Measurements from ENCODE around the gene THSD4.

THSD4 gene

DNA sequence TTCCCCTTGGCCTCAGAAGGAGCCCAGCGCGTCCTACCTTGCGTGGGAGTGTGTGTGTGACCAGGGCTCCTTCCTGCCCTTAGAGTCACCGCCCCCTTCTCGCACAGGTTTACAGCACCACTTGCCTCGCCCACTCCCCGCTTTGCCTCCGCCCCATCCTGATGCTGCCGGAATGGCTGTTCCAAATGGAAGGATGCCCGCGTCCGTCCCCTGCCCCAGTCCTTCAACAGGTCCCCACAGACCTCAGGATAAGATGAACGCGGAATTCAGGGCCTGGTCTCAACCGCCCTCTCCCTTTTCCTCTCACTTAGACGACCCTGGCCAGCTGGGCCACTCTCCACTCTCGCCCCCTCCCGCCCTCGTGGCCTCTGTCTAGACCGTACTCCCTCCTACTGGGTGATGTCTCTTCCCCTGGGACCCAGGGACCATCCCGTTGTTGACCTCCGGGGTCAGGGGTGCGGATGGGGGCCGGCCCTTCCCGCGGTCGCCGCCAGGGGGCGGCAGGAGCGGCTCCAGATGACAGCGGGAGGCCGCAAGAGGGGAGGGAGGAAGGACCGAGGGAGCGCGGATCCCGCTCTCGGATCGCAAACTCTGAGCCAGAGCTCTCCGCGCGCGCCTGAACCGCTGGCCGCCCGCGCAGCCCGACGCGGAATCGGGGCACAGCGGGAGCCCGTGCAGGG lies at the start of gene THSD4:
Gene THSD4 (plus strand): TSS at position 585 of the 680 bp plus-strand sequence.
- DNase-seq (ENCODE audit: low read depth in 2 of 2): peak in 1 of 2 donors; percentile 23

DNA sequence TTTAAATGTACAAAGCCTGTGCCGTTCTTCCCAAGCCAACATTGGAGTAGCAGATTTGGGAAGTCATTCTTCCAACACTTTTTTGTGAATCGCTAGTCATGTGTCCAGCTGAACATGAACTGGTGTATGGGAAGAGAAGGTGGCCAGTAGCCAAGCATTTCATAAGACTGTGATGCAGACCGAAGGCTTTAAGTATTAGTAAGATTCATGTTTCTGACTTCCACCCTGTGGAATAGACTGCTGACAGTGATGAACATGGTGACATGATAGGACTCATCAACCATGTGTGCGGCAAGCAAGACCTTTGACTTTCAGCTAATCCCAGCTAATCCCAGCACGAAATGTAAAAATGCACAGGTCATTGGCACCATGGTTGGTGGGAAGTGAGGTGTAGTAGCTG lies 48.3 kb upstream of the THSD4 start:
- no peak for DNase-seq (ENCODE audit: low read depth in 2 of 2)

DNA sequence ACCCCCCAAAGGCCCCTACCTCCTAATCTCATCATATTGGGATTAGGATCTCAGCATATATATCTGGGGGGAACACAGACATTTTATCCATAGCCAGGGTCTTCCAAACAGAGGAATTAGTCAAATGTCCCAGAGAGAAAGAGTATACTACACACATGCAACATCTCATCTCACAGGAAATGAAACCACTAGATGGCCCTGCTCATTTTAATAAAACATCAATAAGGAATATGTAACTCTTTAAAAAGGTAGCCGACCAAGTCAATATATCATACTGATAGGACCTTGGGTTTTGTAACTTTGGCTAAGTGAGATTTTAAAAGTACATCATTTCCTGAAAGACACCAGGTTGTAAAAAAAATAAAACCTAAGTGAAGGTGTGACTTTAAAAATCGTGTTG lies 45.6 kb upstream of the THSD4 start:
- no peak for DNase-seq (ENCODE audit: low read depth in 2 of 2)

DNA sequence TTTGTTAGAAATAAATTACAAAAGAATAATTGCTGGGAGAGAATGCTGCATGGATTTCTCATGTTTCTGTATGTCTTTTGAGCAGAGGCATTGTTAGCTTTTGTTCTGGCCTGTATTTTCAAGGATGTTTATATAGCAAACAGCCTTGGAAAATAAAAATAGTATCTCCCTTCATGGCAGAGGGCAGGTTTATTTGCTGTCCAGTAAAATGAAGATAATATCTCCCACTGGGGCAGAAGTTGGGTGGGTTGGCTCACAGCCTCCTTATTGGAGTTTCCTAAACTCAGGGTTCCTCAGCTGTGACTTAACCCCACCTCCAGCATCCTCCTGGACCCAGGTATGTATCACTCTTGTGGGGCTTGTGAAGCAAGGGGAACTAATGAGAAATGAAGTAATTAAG lies 43.7 kb upstream of the THSD4 start:
- no peak for DNase-seq (ENCODE audit: low read depth in 2 of 2)

DNA sequence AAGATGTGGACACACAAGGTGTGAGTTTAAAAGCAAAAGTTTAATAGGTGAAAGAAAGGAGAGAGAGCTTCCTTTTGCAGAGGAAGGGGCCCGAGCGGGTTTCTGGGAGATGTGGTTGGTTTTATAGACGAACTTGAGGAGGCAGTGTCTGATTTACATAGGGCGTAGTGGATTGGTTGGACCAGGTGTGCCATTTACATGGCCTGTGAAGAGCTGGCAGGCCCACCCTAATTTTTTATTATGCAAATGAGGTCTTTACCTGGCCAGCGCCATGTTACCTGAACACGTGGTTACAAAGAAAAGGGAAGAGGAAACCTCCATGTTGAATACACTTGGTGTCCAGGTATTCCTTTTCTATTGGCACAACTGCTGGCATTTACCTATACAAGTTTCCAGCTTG lies 42.8 kb upstream of the THSD4 start:
- DNase-seq (ENCODE audit: low read depth in 2 of 2): no peak

DNA sequence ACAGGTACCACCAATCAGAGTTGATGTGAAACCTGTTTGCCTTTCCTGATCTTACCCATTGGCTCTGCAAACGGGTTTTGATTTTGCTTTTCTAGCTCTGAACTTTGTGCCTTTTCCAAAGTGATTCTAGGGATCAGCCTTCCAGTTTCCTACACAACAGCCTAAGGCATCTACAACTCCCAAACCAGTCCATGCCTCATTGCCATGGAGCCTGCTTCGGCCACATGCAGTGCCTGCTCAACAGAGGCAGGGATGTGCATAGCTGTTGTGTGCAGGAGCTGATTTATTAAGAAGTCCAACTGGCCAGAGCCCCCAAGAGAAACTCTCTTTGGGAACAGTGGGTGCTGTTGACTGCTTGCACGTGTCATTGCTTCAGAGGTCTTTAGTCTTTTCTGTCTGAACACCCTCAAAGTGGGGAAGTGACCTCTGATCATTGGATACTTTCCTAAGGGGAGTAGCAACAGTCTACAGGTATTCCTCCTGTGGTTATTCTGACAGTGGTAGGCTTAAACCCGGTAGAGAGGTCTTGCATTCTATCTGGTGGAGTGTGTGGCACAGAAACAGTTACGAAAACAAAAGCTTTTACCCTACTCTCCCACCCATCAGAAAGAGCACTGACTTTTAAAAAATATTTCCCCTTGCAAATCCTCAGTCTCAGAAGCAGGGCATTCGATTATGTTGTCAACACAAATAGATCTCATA lies 36.6 kb upstream of the THSD4 start:
- DNase-seq (ENCODE audit: low read depth in 2 of 2): no peak

DNA sequence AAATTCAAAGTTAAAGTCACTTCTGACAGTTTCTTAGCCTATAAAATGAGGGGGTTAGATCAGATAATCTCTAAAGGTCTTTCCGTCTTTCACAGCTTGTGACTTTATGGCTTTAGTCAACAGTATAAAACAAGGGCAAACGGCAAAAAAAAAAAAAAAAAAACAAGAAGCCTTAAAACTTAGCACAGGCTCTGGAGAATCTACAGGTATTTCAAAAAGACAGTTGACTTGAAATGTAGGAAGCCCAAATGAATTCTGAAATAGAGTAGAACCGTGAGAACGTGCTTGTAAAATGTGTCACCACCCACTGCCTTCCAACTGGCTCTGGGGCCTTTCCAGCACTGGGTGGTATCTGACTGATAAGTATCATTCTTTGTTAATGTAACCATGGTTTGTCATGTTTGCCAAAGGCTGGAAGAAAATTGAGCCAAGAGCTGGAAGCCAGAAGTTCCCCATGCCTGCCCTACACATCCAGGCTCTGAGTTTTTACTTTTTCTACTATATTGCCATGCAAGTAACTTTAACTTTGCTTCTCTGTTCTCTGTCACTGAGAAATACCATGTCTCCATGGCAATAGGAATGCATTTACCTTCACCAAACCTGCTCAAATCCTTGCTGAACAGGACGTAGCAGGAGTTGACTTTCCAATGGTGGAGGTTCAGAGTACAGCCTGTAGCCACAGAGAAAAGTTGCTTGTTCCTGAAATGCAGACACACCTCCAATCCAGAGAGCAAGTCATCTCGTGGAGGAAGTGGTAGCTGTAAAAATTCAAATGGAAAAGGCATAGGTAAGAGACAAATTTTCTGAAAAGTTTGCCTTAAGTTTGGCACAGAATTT lies 35.8 kb upstream of the THSD4 start:
- DNase-seq (ENCODE audit: low read depth in 2 of 2): no peak

DNA sequence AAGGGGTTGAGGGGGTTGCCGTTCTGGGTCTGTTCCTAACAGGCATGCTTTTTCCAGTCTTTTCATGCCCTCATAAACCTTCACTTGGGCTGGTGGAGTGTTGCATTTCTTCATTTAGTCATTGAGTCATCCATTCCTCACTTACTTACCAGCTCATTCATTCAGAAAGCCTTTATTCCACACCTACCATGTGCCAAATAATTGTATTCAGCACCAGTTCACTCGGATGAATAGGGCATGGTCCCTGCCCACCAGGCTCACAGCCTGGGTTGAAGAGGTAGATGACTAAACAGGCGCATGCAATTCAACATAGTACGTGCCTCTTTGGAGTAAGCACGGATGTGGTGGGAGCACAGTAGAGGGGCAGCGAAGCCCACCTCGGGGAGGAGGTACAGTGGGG lies 35.1 kb upstream of the THSD4 start:
- no peak for DNase-seq (ENCODE audit: low read depth in 2 of 2)

DNA sequence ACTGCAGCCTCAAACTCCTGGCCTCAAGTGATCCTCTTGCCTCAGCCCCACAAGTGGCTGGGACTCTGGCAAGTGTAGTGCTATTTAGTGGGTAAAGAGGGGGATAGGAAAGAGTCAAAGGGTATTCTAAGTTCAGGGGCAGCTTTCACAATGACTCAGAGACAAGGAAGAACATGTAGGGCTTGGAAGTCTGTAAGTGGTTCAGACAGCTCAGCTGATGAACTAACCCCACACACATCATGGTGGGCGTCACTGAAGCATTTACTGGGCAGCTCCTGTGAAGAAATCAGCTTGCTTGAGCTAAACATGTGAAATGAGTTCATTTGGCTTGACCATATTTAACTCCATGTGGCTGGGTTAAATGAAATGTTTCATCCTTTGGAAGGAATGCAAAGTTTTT lies 34.6 kb upstream of the THSD4 start:
- DNase-seq (ENCODE audit: low read depth in 2 of 2): no peak

DNA sequence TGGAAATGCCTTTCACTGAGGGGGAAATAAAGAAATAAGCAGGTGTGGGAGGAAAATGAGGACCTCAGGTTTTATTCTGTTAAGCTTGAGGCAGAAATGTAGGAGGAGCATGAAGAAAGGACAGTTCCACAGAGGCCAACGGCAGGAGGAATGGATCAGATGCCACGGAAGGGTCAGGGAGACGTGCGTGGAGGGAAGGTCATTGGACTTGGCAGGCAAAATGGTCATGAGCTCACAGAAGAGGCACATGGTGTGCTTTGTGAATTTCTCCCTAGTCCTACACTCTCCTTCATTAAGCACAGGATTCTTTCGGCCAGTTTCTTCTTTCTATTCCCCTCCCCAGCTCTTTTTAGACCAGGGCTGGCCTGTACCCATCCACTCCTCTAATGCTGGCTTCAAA lies 32.5 kb upstream of the THSD4 start:
- no peak for DNase-seq (ENCODE audit: low read depth in 2 of 2)

DNA sequence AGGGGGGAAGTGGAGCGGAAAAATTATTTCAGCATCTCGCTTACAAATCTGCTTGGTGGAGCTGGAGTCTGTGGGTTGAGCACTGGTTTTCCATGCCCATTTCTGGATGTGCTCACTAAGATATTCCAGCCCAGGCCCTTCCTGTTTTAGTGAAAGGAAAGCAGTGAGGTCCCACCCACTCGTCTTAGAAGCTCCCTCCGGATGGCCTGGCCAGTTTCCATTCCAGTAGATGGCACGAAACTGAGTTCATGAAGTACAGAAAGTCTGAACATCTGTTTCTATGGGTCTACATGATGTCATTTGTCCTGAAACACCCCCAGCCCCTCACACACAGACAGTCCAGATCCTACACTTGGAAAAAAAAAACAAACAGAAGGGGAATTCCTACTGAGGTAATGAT lies 31.9 kb upstream of the THSD4 start:
- no peak for DNase-seq (ENCODE audit: low read depth in 2 of 2)

DNA sequence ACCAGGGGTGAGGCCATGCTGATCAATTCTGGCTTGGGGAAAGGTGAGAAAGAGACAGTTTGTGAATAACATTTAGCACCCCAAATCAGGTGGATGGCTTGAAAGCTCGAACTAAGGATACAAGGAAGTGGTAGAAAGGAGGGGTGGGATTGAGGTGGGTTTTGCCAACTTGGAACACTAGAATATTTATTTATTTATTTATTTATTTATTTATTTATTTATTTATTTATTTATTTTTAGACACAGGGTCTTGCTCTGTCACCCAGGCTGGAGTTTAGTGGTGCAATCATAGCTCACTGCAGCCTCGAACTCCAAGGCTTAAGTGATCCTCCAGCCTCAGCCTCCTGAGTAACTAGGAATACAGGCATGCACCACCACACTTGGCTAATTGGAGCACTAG lies 31.0 kb upstream of the THSD4 start:
- DNase-seq (ENCODE audit: low read depth in 2 of 2): no peak

DNA sequence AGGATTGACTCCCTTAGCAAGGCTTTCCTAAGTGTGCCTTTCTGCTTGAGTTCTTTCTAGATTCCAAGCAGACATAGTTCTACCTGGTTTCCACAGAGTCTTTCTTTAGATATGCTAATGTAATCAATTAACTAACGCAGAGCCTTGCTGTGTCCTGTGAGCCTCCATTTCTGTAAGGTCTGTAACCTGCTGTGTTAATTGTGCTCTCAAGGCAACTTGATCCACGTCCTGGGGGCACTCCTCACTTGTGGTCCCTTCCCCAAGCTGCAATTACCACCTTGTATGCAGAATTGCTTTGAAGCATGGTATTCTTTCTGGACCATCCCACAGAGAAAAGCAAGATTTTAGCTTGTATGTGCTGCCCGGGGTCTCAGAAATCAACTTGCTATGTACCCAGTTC lies 29.5 kb upstream of the THSD4 start:
- DNase-seq (ENCODE audit: low read depth in 2 of 2): no peak

DNA sequence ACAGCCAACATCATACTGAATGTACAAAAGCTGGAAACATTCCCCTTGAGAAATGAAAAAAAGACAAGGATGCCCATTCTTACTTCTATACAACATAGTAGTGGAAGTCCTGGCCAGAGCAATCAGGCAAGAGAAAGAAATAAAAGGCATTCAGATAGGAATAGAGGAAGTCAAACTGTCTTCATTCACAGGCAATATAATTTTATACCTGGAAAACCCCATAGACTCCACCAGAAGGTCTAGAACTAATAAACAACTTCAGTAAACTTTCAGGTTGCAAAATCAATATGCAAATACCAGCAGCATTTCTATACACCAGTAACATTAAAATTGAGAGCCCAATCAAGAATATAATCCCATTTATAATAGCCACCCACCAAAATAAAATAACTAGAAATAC lies 27.1 kb upstream of the THSD4 start:
- DNase-seq (ENCODE audit: low read depth in 2 of 2): no peak

DNA sequence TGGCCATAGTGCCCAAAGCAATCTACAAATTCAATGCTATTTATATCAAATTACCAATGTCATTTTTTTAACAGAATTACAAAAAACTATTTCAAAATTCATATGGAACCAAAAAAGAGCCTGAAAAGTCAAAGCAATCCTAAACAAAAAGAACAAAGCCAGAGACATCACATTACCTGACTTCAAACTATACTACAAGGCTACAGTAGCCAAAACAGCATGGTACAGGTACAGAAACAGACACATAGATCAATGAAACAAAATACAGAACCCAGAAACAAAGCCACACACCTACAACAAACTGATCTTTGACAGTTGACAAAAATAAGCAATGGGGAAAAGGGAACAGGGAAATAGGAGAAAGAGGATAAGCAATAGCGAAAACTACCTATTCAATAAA lies 26.6 kb upstream of the THSD4 start:
- no peak for DNase-seq (ENCODE audit: low read depth in 2 of 2)

DNA sequence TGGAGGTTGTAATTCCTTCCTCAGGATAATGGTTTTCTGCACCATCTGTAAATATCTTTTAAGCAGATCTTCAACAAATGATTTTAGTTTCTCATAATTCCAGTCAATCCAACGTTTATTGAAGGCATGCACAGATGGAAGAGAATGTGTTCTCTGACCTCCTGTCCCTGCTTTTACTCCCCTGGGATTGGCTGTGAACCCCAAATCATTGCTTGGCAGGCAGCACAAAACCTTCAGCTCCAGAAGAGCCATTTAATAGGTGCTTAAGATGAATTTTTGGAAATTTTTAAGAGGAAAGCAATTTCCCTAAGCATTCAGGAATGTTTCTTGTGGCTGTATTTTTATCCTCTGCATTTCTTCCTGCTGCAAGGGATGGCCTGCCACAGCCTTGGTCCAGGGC lies 25.5 kb upstream of the THSD4 start:
- no peak for DNase-seq (ENCODE audit: low read depth in 2 of 2)

DNA sequence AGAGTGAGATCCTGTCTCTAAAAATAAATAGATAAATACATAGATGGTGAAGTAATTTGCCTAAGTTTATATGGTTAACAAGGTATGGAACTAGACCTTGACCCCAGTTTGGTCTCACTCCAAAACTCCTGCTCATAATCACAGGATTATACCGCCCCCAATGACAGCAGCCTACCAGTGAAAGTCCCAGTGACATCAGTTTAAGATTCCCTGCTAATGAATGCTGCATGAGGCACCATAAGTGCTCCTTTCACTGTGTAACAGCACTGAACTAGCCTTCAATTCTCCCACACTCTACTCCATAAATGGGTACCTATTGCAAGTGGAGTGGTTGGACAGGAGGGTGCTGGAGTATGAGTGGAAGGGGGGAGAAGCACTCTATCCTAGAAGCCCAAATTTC lies 23.7 kb upstream of the THSD4 start:
- no peak for DNase-seq (ENCODE audit: low read depth in 2 of 2)

DNA sequence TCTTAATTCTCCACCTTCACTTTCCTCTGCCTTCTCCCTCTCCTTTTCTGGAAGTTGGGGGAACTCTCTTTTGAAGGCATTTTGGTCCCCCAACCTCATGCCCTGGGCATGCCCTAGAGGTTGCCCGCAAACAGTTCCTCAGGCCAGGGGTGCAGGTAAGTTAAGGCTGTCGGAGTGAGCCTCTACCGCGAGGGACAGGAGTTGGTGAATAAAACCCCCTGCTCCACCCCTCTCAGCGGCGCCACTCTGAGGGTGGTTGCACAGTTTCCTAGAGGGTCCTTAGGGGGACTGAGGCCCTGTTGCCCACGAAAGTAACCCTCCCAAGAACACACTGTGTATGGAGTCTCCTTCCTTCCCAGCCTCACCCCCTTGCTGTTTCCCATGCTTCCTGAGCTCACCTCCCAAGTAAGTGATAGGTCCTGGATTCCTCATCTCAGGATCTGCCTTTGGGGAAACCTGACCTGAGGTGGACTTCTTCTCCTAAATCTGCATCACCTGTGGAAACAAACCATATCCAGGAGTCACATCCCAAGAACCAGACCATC lies 23.1 kb upstream of the THSD4 start:
- no peak for DNase-seq (ENCODE audit: low read depth in 2 of 2)

DNA sequence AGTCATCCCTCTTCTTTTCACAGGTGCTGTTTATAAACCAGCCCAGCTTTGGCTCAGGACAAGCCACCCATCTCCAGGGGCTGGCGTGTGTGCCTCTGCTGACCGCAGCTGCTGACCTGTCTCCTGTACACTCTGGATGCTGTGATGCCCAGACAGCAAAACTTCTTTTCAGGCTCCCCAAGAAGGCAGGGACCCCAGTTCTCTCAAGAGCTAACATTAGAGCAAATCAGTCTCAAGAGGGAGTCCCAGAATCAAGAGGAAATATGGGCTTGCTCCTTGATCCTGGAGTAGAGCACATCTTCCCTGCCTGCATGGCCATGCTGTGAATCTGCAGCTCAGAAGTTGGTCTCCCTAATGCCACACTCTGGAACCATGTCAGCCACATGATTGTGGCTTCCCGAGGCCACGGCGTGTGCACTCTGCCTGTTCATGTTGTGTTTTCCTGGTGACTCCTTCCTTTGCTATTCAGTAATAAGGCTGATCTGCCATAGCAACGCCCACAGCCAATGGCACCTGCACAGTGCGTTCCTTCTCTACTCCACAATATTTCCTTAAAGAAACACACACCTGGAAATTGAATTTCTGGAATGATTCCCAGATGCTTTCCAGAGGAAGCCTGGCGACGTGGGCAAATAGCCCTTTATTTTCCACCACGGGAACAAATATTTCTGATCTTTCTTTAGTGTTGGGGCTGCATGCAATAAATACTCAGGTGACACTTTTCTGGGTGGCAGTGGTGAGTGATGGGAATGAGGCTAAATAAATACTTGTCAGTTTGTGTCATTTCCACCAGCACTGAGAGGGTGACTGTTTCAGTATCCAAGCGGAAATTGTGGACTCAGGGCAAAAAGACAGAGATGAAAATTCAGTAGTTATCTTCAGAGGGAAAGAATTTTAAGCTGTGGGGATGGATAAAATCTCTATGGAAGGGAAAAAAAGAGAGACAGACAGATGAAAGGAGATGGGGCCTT lies 21.9 kb upstream of the THSD4 start:
- no peak for DNase-seq (ENCODE audit: low read depth in 2 of 2)

DNA sequence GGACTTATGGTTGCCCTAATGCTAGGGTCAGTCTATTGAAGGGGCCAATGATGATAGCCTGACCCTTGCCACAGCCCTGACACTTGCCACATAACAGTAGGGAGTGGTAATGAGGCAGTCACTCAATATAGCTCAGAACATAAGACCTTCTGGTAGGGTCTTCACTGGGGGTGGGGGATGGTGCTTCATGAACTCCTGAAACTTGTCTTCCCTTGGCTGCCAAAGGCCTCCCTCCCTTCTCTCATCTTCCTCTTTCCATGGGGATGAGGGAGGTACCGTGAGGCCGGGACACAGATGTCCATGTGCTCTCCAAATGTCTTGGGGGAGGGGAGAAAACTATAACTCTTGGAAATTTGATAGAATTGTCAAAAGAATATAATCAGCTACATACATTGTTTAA lies 21.1 kb upstream of the THSD4 start:
- no peak for DNase-seq (ENCODE audit: low read depth in 2 of 2)

DNA sequence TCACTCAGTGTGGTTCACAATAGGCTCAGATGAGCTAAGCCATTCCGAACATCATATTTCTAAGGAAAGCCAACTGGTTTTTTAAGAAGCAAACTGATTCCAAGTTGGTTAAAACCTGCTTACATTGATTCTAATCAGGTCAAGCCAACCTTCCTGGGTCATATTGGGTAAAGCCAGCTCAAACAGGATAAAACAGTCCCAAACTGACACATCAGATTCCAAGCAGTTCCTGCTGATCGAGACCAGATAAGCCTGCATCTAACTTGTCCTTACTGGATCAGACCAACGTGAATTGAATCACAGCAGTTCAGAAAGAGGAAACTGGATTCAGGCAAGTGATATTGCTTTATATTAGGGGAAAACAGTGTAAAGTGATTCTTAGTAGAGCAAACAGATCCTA lies 18.6 kb upstream of the THSD4 start:
- DNase-seq (ENCODE audit: low read depth in 2 of 2): no peak
